NCI-H748 (cell line): Measurements from ENCODE around the gene CCDC201.

Experiments used
- DNase-seq: peaks from one replicate; lab custom pipeline; 2025; ENCODE audit not compliant: unreplicated experiment; lab: John Stamatoyannopoulos, UW

The CCDC201 gene

GRCh38 chr7:45873035-45873354 lies at the start of gene CCDC201:
CCDC201 (minus strand) TSS chr7:45873082; CDS start chr7:45873007, 75 bp downstream.
- no peak for DNase-seq

GRCh38 chr7:45921699-45922519 lies 49.0 kb upstream of the CCDC201 start:
- peak; percentile 80 for DNase-seq

GRCh38 chr7:45921381-45921698 lies 48.5 kb upstream of the CCDC201 start:
- no peak for DNase-seq

- peak; percentile 91 for DNase-seq
Measured at GRCh38 chr7:45920502-45921380, 47.9 kb upstream of the CCDC201 start, which contains the start of gene IGFBP3. IGFBP3 (minus strand) TSS chr7:45921272; CDS start chr7:45921140, 132 bp downstream.

GRCh38 chr7:45919993-45920459 lies 47.1 kb upstream of the CCDC201 start:
- DNase-seq = peak; percentile 33

- peak; percentile 29 for DNase-seq
Measured at GRCh38 chr7:45919231-45919784, 46.4 kb upstream of the CCDC201 start.

GRCh38 chr7:45918556-45918955 lies 45.7 kb upstream of the CCDC201 start:
- DNase-seq = no peak

- DNase-seq = peak; percentile 78
Measured at GRCh38 chr7:45917658-45918057, 44.8 kb upstream of the CCDC201 start.

- no peak for DNase-seq
Measured at GRCh38 chr7:45917064-45917463, 44.2 kb upstream of the CCDC201 start.

GRCh38 chr7:45915606-45916005 lies 42.7 kb upstream of the CCDC201 start:
- DNase-seq = no peak

GRCh38 chr7:45914911-45915310 lies 42.0 kb upstream of the CCDC201 start:
- no peak for DNase-seq

GRCh38 chr7:45912972-45913371 lies 40.1 kb upstream of the CCDC201 start:
- no peak for DNase-seq

- no peak for DNase-seq
Measured at GRCh38 chr7:45911311-45911710, 38.4 kb upstream of the CCDC201 start.

GRCh38 chr7:45910855-45911254 lies 38.0 kb upstream of the CCDC201 start:
- DNase-seq = no peak

- no peak for DNase-seq
Measured at GRCh38 chr7:45909561-45909960, 36.7 kb upstream of the CCDC201 start.

- no peak for DNase-seq
Measured at GRCh38 chr7:45902820-45903219, 29.9 kb upstream of the CCDC201 start.

GRCh38 chr7:45901566-45901965 lies 28.7 kb upstream of the CCDC201 start:
- no peak for DNase-seq

- DNase-seq = no peak
Measured at GRCh38 chr7:45898222-45898621, 25.3 kb upstream of the CCDC201 start.

GRCh38 chr7:45897042-45897690 lies 24.3 kb upstream of the CCDC201 start:
- DNase-seq = no peak

GRCh38 chr7:45894665-45895062 lies 21.8 kb upstream of the CCDC201 start:
- DNase-seq = no peak

GRCh38 chr7:45893996-45894664 lies 21.2 kb upstream of the CCDC201 start:
- DNase-seq = no peak
